Cardiac ventricle fibroblast (primary cell): Measurements from ENCODE around the gene INTS6L. TPM values are rescaled to one million over a fixed set of nuclear protein-coding genes. Genes with fewer than 3 reads are reported as not detected.

Experiments used
- total RNA-seq: library from RNA; depleted of rRNA; stranded (reverse); fragments of >200 nt; gene quantifications from 2 replicates; pipeline ENCODE4 v1.2.3, GENCODE V29; 2015

INTS6L gene
- 1.9 and 2.4 TPM in 2 replicates for total RNA-seq

DNA sequence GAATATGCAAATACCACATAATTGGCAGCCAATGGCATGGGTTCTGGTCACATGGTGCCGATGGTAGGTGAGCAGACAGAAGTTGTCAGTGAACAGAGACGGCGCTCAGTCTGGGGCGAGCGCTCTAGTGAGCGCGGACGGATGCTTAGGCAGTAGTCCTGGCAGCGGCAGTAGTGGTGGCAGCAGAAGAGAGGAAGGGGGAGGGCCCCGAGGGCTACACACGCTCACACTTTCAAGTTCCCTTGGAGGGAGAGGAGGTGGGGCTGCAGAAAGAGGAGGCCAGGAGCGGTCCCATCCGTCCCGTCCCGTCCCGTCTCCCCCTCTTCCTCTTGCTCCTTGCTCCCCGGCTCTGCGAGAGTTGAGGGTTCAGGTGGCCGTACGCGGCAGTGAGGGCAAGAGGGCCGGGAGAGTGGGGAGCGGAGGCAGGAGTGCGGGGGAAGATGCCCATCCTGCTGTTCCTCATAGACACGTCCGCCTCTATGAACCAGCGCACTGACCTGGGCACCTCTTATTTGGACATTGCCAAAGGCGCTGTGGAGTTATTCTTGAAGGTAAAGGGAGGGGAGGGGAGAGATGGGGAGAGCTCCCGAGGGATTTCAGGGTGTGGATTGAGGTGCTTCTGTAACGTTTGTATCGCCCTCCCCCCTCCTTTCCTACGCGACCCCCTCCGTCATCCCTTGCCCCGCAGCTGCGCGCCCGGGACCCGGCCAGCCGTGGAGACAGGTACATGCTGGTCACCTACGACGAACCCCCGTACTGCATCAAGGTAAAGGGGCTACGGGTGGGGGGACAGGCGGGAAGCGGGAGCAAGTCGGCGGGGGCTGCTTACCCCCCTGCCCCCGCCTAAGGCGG is at the start of gene INTS6L:
Gene INTS6L, plus strand, starts transcription at position 108 of the 852 bp plus-strand sequence. Its CDS starts 333 bp downstream, at position 441.

Other genes with a start within 250 kb of the INTS6L start
- not detected in 2 replicates for gene ETDC, start 211.2 kb upstream of the INTS6L start, total RNA-seq
- 3.2 and 3.8 TPM in 2 replicates for gene ZNF75D, start 176.6 kb upstream of the INTS6L start, total RNA-seq
- gene ZNF449, start 175.9 kb upstream of the INTS6L start, total RNA-seq, result 6.7 and 9.0 TPM in 2 replicates
- gene SMIM10L2A, start 98.7 kb upstream of the INTS6L start, total RNA-seq, result 0.54 and 0.75 TPM in 2 replicates
- gene CT45A1, start 193.0 kb downstream of the INTS6L start, total RNA-seq, result not detected in 2 replicates
- gene CT45A3, start 247.5 kb downstream of the INTS6L start, total RNA-seq, result not detected in 2 replicates